SH-SY5Y (cell line): Measurements from ENCODE around the gene PARD3.

Source experiments
- GATA2 ChIP-seq: IDR thresholded peaks from 2 replicates; pipeline ENCODE4 v1.6.1; 2011; ENCODE audit warnings: mild to moderate bottlenecking, low read depth, low read length
- GATA3 ChIP-seq: IDR thresholded peaks from 2 replicates; pipeline ENCODE4 v1.6.1; 2011; ENCODE audit warnings: low read depth, mild to moderate bottlenecking, low read length, moderate library complexity

- TF ChIP-seq GATA3 (no peak), GATA2 (no peak)
Measured at GRCh38 chr10:34188221-34188620, 626.9 kb downstream of the PARD3 start.
